Natural killer cell (primary cell): ENCODE data around the gene PTPN11. TPM values are rescaled to one million over a fixed set of nuclear protein-coding genes. Genes with fewer than 3 reads are reported as not detected.

Source experiments
- ATAC-seq, 3 donors: fragments of 150-1000 bp in 2 of 3; fragments of 200-7000 bp in 1 of 3; cut with Tn5 transposase; 1 replicate in 1 of 3; 2 replicates in 2 of 3; pipeline ENCODE4 v1.10.0; 2021; ENCODE audit warnings: mild to moderate bottlenecking in 2 of 3, moderate library complexity in 2 of 3
- DNase-seq, 2 donors: peaks; one replicate each; pipeline versions ENCODE4 v3.0.0 to v3.0.0-alpha.2; 2013 to 2021; ENCODE audit warnings: mixed read lengths in 1 of 2
- H3K27ac ChIP-seq: one replicate; pipeline ENCODE4 v1.5.1; 2013; ENCODE audit warnings: mild to moderate bottlenecking, low read length
- H3K27me3 ChIP-seq: one replicate; pipeline ENCODE4 v1.6.1; 2013; ENCODE audit warnings: low read length; ENCODE audit not compliant: control insufficient read depth, insufficient read depth
- H3K36me3 ChIP-seq: one replicate; pipeline ENCODE4 v1.6.1; 2013; ENCODE audit warnings: low read length; ENCODE audit not compliant: control insufficient read depth, insufficient read depth
- H3K4me1 ChIP-seq: one replicate; pipeline ENCODE4 v1.6.1; 2013; ENCODE audit warnings: low read length; ENCODE audit not compliant: control insufficient read depth, insufficient read depth
- H3K4me3 ChIP-seq: one replicate; pipeline ENCODE4 v1.5.1; 2013; ENCODE audit warnings: low read length
- H3K9me3 ChIP-seq: one replicate; pipeline ENCODE4 v1.6.1; 2013; ENCODE audit warnings: low read length; ENCODE audit not compliant: control insufficient read depth, insufficient read depth
- H3K27ac Mint-ChIP-seq, 2 donors: one replicate each; pipeline ENCODE4 v1.8.0; 2022; ENCODE audit warnings: mild to moderate bottlenecking in 2 of 2, mixed read lengths in 2 of 2, moderate library complexity in 1 of 2
- H3K27me3 Mint-ChIP-seq, 2 donors: one replicate each; pipeline ENCODE4 v1.8.0; 2022; ENCODE audit warnings: low read depth in 2 of 2, mixed read lengths in 2 of 2
- H3K36me3 Mint-ChIP-seq: one replicate; pipeline ENCODE4 v1.8.0; 2022; ENCODE audit warnings: mixed read lengths
- H3K4me1 Mint-ChIP-seq, 2 donors: one replicate each; pipeline ENCODE4 v1.8.0; 2022; ENCODE audit warnings: mixed read lengths in 2 of 2
- H3K4me3 Mint-ChIP-seq: one replicate; pipeline ENCODE4 v1.8.0; 2022; ENCODE audit warnings: mild to moderate bottlenecking, moderate library complexity, mixed read lengths
- H3K9me3 Mint-ChIP-seq, 2 donors: one replicate each; pipeline ENCODE4 v1.8.0; 2022; ENCODE audit warnings: mixed read lengths in 2 of 2
- WGBS: methylation state at CpG from one replicate; pipeline ENCODE4 v1.1.7; 2013; ENCODE audit warnings: missing lambda C conversion rate; ENCODE audit not compliant: insufficient coverage; 5-methylcytosine and 5-hydroxymethylcytosine counted together
- intact Hi-C: fragments of 100-400 bp; cut with micrococcal nuclease; formaldehyde crosslinking; loops from one replicate; pipeline ENCODE4 v1.14.2; 2022
- total RNA-seq, 4 donors: library from RNA; stranded (reverse); fragments of 120-200 nt in 1 of 4; gene quantifications; one replicate each; pipeline versions ENCODE4 v1.2.3 to v1.2.4, GENCODE V29; 2013 to 2022
- TF ChIP-seq, protein P1 (sequence below): fragments of 200-600 bp; IDR thresholded peaks from one replicate; pipeline ENCODE4 v1.8.0; 2022; ENCODE audit warnings: antibody characterized with exemption

The PTPN11 gene
- total RNA-seq, 3 donors from 2014 or later (not counting 1 experiment from before 2014, with no cell fraction given) = 57.3 to 72.1 (median 63.8) TPM

DNA sequence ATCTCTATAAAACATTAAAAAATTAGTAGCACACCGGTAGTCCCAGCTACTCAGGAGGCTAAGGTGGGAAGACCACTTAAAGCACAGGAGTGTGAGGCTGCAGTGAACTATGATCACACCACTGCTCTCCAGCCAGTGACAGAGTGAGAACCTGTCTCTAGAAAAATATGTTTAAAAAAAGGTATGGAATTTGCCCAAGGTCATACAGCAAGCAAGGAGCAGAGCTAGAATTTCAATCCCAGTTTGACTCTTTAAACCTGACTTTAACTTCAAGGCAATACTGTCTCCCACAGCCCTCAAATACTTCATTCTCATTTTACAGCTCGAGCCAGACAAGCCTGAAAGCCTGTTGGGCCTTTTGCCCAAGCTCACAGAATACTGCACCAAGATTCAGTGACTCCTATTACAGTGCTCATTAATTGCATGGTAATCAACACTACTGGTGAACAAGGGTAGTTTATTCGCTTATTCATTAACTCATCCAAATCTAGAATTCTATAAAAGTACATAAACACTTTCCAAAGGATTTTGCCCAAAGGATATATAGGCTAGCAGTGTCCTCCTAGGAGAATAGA, 44.5 kb upstream of the PTPN11 start:
- no peaks in the 10 kb centered on the region for H3K27me3 Mint-ChIP-seq
- H3K4me1 Mint-ChIP-seq = peaks cover 16 to 23% of the 10 kb centered on the region in 2 donors
- Histone ChIP-seq H3K27me3 (no peaks in the 10 kb centered on the region), H3K27ac (no peak overlapping the region), H3K9me3 (no peaks in the 10 kb centered on the region), H3K4me3 (no peak overlapping the region), H3K36me3 (no peaks in the 10 kb centered on the region), H3K4me1 (no peaks in the 10 kb centered on the region)
- ATAC-seq (no peak), DNase-seq (no peak)
- H3K27ac Mint-ChIP-seq = no peak overlapping the region
- no peaks in the 10 kb centered on the region for H3K36me3 Mint-ChIP-seq
- TF ChIP-seq, protein P1, sequence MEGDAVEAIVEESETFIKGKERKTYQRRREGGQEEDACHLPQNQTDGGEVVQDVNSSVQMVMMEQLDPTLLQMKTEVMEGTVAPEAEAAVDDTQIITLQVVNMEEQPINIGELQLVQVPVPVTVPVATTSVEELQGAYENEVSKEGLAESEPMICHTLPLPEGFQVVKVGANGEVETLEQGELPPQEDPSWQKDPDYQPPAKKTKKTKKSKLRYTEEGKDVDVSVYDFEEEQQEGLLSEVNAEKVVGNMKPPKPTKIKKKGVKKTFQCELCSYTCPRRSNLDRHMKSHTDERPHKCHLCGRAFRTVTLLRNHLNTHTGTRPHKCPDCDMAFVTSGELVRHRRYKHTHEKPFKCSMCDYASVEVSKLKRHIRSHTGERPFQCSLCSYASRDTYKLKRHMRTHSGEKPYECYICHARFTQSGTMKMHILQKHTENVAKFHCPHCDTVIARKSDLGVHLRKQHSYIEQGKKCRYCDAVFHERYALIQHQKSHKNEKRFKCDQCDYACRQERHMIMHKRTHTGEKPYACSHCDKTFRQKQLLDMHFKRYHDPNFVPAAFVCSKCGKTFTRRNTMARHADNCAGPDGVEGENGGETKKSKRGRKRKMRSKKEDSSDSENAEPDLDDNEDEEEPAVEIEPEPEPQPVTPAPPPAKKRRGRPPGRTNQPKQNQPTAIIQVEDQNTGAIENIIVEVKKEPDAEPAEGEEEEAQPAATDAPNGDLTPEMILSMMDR = no peak
- intact Hi-C loops = no loop called here
- no peaks in the 10 kb centered on the region for H3K9me3 Mint-ChIP-seq
- 86% methylated on average over 3 of the region's 3 CpGs for WGBS
- H3K4me3 Mint-ChIP-seq = no peak overlapping the region

DNA sequence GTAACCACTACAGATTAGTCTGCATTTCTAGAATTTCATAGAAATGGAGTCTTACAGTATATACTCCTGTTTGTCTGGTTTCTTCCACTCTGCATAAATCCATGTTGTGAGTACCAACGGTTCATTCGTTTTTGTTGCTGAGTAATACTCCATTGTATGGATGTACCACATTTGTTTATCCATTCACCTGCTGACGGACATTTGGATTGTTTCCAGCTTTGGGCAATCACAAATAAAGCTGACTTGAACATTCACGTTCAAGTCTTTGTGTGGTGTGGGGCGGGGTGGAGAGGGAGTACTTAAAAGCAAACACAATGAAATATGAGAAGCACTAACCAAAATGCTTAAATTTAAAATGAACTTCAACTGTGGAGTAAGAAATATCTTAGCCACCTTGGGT, 43.6 kb upstream of the PTPN11 start:
- Histone ChIP-seq H3K36me3 (no peaks in the 10 kb centered on the region), H3K9me3 (no peaks in the 10 kb centered on the region), H3K4me1 (peaks cover 1% of the 10 kb centered on the region), H3K4me3 (no peak overlapping the region), H3K27me3 (no peaks in the 10 kb centered on the region), H3K27ac (no peak overlapping the region)
- 93% methylated on average over 4 of the region's 5 CpGs for WGBS
- Mint-ChIP-seq H3K36me3 (no peaks in the 10 kb centered on the region), H3K27me3 (no peaks in the 10 kb centered on the region), H3K4me1 (peaks cover 15 to 28% of the 10 kb centered on the region in 2 donors), H3K9me3 (no peaks in the 10 kb centered on the region), H3K27ac (no peak overlapping the region), H3K4me3 (no peak overlapping the region)
- intact Hi-C loops = no loop called here
- TF ChIP-seq, protein P1 = no peak
- DNase-seq (no peak), ATAC-seq (no peak)

DNA sequence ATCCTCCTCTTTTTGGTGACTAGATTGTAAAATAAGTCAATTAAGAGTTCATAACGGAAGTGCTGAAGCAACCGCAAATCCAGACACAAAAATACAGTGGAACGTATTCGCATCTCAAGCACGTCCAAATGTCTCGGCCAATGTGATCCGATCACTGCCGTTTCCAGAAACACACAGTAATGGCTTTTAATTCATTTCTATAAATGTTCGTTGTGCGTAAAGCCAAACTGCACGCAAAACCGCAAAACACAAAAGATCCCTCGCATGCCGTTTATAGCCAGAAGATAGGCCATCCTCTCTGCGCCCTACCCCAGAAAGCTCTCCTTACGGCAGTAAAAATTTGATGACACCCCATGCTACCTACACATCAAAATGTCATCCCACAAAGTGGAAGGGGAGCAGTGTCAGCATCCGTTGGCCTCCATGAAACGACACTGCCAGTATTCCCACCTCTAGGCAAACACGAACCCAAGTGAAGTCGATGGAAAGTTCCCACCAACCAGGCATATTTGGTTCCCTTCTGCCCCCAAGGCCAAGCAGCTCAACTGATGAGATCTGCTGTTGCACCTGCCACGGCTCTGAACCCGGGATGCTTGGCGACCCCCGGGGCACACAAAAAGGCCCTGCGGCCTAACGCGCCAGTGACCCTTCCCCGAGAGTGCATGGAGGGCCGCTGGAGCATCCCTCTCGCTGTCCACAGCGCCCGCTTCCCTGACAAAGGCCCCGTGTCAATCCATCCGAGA, 37.9 kb upstream of the PTPN11 start:
- peak overlapping the region; percentile 99 for H3K4me3 Mint-ChIP-seq
- WGBS = 57% methylated on average over 34 of the region's 34 CpGs
- Histone ChIP-seq H3K27me3 (no peaks in the 10 kb centered on the region), H3K4me1 (peaks cover 20% of the 10 kb centered on the region), H3K36me3 (no peaks in the 10 kb centered on the region), H3K4me3 (peak overlapping the region; percentile 49), H3K27ac (peak overlapping the region; percentile 21), H3K9me3 (no peaks in the 10 kb centered on the region)
- no peak for ATAC-seq
- no peaks in the 10 kb centered on the region for H3K36me3 Mint-ChIP-seq
- H3K27me3 Mint-ChIP-seq = no peaks in the 10 kb centered on the region
- H3K27ac Mint-ChIP-seq = peak overlapping the region; percentile 81 to 96
- no peaks in the 10 kb centered on the region for H3K9me3 Mint-ChIP-seq
- peak; percentile 8 to 17 for DNase-seq
- intact Hi-C loops = no loop called here
- peaks cover 25 to 30% of the 10 kb centered on the region in 2 donors for H3K4me1 Mint-ChIP-seq
- TF ChIP-seq, protein P1 = no peak
